ENCODE results near the gene PDXDC1.
"Not testable (repeated sequence)": the region's sequence is repeated elsewhere in the genome, so short reads cannot be mapped to it uniquely, and the experiment has no call there.

DNA sequence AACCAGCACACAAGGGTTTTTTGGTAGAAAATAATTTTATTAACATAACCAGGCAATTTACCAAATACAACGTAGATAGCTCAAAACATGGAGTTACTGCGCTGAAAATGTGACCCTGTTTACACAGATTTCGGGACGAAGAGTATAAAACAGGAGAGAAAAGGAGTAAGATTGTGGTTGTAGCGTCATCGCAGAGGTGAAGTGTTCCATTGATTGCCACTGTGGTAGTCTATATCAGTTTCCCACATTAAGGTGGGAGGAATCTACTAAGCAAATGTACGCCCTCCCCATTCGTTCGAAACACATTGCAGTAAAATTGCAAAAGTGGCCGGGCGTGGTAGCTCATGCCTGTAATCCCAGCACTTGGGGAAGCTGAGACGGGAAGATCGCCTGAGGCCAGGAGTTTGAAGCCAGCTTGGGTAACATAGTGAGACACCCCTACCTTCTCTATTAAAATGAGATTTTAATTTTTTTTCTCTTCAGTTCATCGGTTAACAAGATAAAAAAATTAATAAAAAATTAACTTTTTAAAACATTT is 972 bp upstream of the PDXDC1 start:
- not testable (repeated sequence) for TF ChIP-seq POLR2A (IDR thresholded peaks at IDR 0.05; ENCODE audit: low read length); GATA1 (IDR thresholded peaks at IDR 0.05; ENCODE audit: low read depth, low read length)

Data from erythroblast (primary cell).